Measurements from ENCODE around the gene INMT. TPM values are rescaled to one million over a fixed set of nuclear protein-coding genes. Genes with fewer than 3 reads are reported as not detected.

Gene INMT
- polyA plus RNA-seq = 0.22 and 0.60 TPM in 2 replicates

DNA sequence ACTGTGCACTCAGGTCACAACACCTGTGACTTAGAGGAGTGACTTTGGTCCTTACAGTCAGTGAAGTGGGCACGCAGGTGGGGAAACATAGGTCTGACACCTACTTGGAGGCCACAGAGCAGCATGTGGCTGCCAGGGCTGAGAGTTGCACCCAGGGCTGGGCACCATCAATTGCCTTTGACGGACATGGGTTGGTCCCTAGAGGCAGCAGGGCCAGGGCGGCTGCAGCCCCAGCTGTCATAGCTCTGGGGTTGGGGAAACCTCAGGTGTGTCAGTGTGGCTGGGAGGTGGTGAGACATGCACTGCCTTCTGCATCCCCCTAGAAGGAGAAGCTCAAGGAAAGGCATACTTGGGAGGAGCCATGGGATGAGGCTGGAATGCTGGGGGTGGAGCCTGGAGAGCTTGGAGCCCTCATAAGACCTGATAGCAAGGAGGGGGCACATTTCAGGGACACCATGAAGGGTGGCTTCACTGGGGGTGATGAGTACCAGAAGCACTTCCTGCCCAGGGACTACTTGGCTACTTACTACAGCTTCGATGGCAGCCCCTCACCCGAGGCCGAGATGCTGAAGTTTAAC lies at the start of gene INMT:
INMT (plus strand) TSS at position 440 of the 578 bp plus-strand sequence; CDS start at position 456, 16 bp downstream.

GRCh38 chr7:30771174-30771879 lies 19.4 kb downstream of the INMT start, which contains the start of gene MINDY4:
MINDY4 (plus strand) TSS chr7:30771417; CDS start chr7:30771494, 77 bp downstream.

Other genes starting within 250 kb of the INMT start
- 47.5 and 75.9 TPM in 2 replicates for gene GGCT, start 247.3 kb upstream of the INMT start, polyA plus RNA-seq
- 167 and 184 TPM in 2 replicates for gene GARS1, start 157.3 kb upstream of the INMT start, polyA plus RNA-seq
- not detected in 2 replicates for gene CRHR2, start 69.7 kb upstream of the INMT start, polyA plus RNA-seq
- 2.2 and 3.7 TPM in 2 replicates for gene MINDY4, start 19.3 kb downstream of the INMT start, polyA plus RNA-seq
- gene AQP1, start 159.7 kb downstream of the INMT start, polyA plus RNA-seq = 0.10 and 0.40 TPM in 2 replicates
- not detected in 2 replicates for gene GHRHR, start 211.8 kb downstream of the INMT start, polyA plus RNA-seq